Activated T-cell treated with anti-CD3 and anti-CD28 coated beads, Interleukin-2, amount 50 U/mL, for 24 hours (primary cell): ENCODE results near the gene KIF4A.
"Not testable (repeated sequence)": the region's sequence is repeated elsewhere in the genome, so short reads cannot be mapped to it uniquely, and the experiment has no call there.

Experiments
- DNase-seq: peaks from one replicate; pipeline ENCODE4 v3.0.0-alpha.2; 2020
- H3K27ac Mint-ChIP-seq: 2 replicates; pipeline ENCODE4 v1.8.0; 2020; ENCODE audit warnings: mild to moderate bottlenecking, mixed read lengths
- H3K27me3 Mint-ChIP-seq: 2 replicates; pipeline ENCODE4 v1.8.0; 2020; ENCODE audit warnings: mixed read lengths
- H3K36me3 Mint-ChIP-seq: 2 replicates; pipeline ENCODE4 v1.8.0; 2020; ENCODE audit warnings: low read depth, mixed read lengths
- H3K4me1 Mint-ChIP-seq: 2 replicates; pipeline ENCODE4 v1.8.0; 2020; ENCODE audit warnings: low read depth, mixed read lengths
- H3K4me3 Mint-ChIP-seq: 2 replicates; pipeline ENCODE4 v1.8.0; 2020; ENCODE audit warnings: mild to moderate bottlenecking, moderate library complexity, mixed read lengths
- H3K9me3 Mint-ChIP-seq: 2 replicates; pipeline ENCODE4 v1.8.0; 2020; ENCODE audit warnings: mixed read lengths

KIF4A gene

GRCh38 chrX:70260104-70260503 is 29.8 kb upstream of the KIF4A start, which contains the start of gene P2RY4:
Gene P2RY4, minus strand, starts transcription at chrX:70260204. Its CDS starts 580 bp downstream, at chrX:70259624.
- Mint-ChIP-seq H3K4me1 (no peaks in the 10 kb centered on the region), H3K36me3 (no peaks in the 10 kb centered on the region), H3K27me3 (peaks cover 32% of the 10 kb centered on the region), H3K9me3 (no peaks in the 10 kb centered on the region), H3K4me3 (no peak within 1 kb of the TSS), H3K27ac (no peak within 1 kb of the TSS)
- DNase-seq = no peak

DNA sequence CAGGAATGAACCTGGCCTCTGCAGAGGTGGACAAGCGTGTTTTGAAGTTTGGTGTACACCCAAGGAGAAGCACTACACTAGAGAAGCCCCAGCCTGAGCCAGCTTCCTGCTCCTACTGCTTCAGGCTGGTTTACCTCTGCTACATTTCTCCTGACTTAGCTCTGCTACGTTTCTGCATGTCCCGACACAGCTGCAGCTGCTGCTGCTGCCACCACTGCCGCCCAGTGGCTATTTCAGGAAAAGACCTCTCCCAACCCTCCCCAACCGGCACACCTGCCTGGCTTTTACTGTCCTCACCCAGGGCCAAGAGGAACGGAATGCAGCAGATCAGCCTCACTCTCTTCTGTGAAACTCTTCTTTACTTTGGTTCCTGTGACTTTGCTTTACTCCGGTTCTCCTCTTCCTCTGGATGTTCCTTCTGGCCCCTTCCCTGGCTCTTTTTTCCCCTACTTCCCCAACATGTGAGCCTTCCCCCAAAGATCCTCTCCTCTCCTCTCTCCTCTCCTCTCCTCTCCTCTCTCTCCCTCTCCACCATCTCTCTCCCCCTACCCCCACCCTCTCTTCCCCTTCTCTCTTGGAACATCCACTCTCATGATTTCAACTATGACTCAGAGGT is 26.8 kb upstream of the KIF4A start:
- Mint-ChIP-seq H3K36me3 (no peaks in the 10 kb centered on the region), H3K4me3 (no peak overlapping the region), H3K9me3 (no peaks in the 10 kb centered on the region), H3K27me3 (peaks cover 41% of the 10 kb centered on the region), H3K4me1 (no peaks in the 10 kb centered on the region), H3K27ac (no peak overlapping the region)
- DNase-seq = peak; percentile 48

DNA sequence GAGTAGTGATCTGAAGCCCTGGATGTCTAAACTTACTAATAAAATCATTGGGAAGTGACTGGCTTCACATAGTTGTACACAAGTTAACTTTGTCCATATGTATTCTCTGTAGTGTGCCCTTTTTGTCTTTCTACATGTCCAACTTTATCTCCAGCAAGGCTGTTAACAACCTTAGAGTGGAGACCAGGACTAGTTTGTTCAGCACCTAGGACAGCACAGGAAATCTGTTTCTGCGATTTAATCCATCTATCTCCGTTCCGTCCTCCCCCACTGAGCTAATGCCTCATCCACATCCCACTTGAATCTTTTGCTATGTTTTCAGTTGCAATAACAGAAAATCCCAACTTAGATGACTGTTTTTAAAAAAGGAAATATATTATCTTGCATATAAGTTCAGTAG is 25.1 kb upstream of the KIF4A start:
- no peaks in the 10 kb centered on the region for H3K4me1 Mint-ChIP-seq
- H3K9me3 Mint-ChIP-seq = no peaks in the 10 kb centered on the region
- no peak overlapping the region for H3K27ac Mint-ChIP-seq
- no peaks in the 10 kb centered on the region for H3K36me3 Mint-ChIP-seq
- DNase-seq = no peak
- no peak overlapping the region for H3K4me3 Mint-ChIP-seq
- H3K27me3 Mint-ChIP-seq = peaks cover 46% of the 10 kb centered on the region

DNA sequence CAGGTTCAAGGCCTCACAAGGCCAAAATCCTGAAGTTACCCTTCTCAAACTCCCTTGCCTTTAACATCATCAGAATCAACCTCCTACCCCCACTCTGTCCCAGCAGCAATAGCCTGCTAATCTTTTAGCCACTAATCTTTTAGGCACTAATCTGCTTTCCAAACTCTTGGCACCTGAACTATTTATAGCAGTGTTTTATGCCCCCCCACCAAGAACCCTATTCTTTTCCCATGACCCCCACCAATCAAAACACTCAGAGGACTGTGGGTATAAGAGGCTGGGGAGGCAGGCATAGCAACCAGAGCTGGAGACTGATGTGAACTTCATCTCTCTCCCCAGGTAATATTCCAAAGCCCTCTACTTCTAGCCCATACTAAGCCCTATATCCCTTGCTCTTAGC is 21.9 kb upstream of the KIF4A start, which contains the start of gene ARR3:
TSS of gene ARR3 (plus strand) at position 301 of the 400 bp plus-strand sequence. CDS start 1,052 bp downstream, outside the sequence.
- H3K9me3 Mint-ChIP-seq = no peaks in the 10 kb centered on the region
- no peaks in the 10 kb centered on the region for H3K36me3 Mint-ChIP-seq
- peaks cover 43% of the 10 kb centered on the region for H3K27me3 Mint-ChIP-seq
- H3K27ac Mint-ChIP-seq = no peak within 1 kb of the TSS
- no peak within 1 kb of the TSS for H3K4me3 Mint-ChIP-seq
- no peak for DNase-seq
- H3K4me1 Mint-ChIP-seq = no peaks in the 10 kb centered on the region

GRCh38 chrX:70274029-70274428 is 15.9 kb upstream of the KIF4A start:
- not testable (repeated sequence) for H3K27ac Mint-ChIP-seq, H3K36me3 Mint-ChIP-seq, DNase-seq, H3K9me3 Mint-ChIP-seq, H3K4me1 Mint-ChIP-seq, H3K4me3 Mint-ChIP-seq
- peaks cover 22% of the 10 kb centered on the region for H3K27me3 Mint-ChIP-seq

- H3K27me3 Mint-ChIP-seq = peaks cover 28% of the 10 kb centered on the region
These were observed 10.8 kb upstream of the KIF4A start for GRCh38 chrX:70279081-70279480.

GRCh38 chrX:70280573-70280972 is 9.3 kb upstream of the KIF4A start:
- Mint-ChIP-seq H3K4me3 (no peak overlapping the region), H3K36me3 (peaks cover 19% of the 10 kb centered on the region), H3K27ac (no peak overlapping the region), H3K27me3 (peaks cover 36% of the 10 kb centered on the region), H3K4me1 (no peaks in the 10 kb centered on the region), H3K9me3 (no peaks in the 10 kb centered on the region)
- no peak for DNase-seq

More at GRCh38 chrX:70279081-70279480, 10.8 kb upstream of the KIF4A start:
- DNase-seq = no peak
- no peak overlapping the region for H3K27ac Mint-ChIP-seq
- H3K9me3 Mint-ChIP-seq = no peaks in the 10 kb centered on the region
- no peaks in the 10 kb centered on the region for H3K4me1 Mint-ChIP-seq
- H3K36me3 Mint-ChIP-seq = peaks cover 12% of the 10 kb centered on the region
- H3K4me3 Mint-ChIP-seq = no peak overlapping the region

DNA sequence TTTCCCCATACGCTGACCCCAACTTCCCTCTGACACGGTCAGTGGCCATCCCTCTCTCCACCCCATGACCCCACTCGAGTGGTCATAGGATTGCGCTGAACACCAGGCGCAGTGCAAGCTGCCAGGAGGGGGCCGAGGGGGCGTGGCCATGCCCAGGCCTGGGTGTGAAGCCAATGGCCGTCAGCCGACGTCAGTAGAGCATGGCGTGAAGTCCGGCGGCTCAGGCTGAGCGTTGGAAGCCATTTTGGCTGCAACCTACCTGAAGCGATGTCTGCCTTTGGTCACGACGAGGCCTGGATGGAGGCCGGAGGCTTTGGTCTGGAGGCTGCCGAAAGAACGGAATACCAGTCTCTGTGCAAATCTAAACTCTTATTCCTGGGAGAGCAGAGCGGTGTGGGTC is 8.0 kb upstream of the KIF4A start, which contains the start of gene RAB41:
TSS of gene RAB41 (plus strand) at position 222 of the 400 bp plus-strand sequence. CDS start at position 268, 46 bp downstream.
- Mint-ChIP-seq H3K27ac (no peak within 1 kb of the TSS), H3K4me1 (no peaks in the 10 kb centered on the region), H3K9me3 (no peaks in the 10 kb centered on the region), H3K36me3 (peaks cover 30% of the 10 kb centered on the region), H3K27me3 (peaks cover 36% of the 10 kb centered on the region), H3K4me3 (no peak within 1 kb of the TSS)
- DNase-seq = no peak

DNA sequence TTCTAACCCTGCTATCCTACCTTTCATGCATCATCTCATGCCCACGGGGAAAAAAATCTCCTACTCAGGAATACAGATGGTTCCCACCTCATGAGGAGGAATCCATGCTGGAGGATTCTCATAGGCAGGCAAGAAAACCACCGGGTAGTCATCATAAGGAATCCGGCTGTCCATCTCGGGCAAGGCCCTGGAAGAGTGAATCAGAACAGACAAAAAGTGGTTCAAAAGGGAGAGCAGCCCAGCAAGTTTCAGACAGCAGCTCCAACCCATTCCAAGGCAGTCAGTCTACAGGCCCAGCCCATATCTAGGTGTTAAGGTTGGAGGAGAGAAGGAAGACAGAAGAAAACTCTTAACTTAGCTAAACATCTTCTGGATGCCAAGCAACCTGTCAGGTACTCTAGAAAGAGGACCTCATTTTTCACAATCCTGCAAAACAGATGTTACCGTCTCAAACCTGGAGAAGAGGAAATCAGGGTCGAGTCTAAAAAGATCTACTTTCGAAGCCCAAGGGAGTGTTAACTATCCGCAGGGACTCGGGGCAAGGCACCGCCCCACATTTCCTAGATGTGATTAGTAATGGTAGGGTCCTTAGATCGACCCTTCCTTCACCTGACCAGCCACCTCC is 624 bp upstream of the KIF4A start:
- Mint-ChIP-seq H3K4me1 (peaks cover 13% of the 10 kb centered on the region), H3K27me3 (peaks cover 51% of the 10 kb centered on the region), H3K9me3 (no peaks in the 10 kb centered on the region), H3K27ac (peak overlapping the region; percentile 92), H3K4me3 (peak overlapping the region; percentile 93), H3K36me3 (peaks cover 42% of the 10 kb centered on the region)
- DNase-seq = no peak

GRCh38 chrX:70292788-70293187 is 2.9 kb downstream of the KIF4A start:
- peaks cover 33% of the 10 kb centered on the region for H3K27me3 Mint-ChIP-seq
- H3K4me3 Mint-ChIP-seq = no peak overlapping the region
- DNase-seq = no peak
- H3K36me3 Mint-ChIP-seq = peaks cover 20% of the 10 kb centered on the region
- H3K9me3 Mint-ChIP-seq = no peaks in the 10 kb centered on the region
- no peak overlapping the region for H3K27ac Mint-ChIP-seq
- H3K4me1 Mint-ChIP-seq = peaks cover 13% of the 10 kb centered on the region

DNA sequence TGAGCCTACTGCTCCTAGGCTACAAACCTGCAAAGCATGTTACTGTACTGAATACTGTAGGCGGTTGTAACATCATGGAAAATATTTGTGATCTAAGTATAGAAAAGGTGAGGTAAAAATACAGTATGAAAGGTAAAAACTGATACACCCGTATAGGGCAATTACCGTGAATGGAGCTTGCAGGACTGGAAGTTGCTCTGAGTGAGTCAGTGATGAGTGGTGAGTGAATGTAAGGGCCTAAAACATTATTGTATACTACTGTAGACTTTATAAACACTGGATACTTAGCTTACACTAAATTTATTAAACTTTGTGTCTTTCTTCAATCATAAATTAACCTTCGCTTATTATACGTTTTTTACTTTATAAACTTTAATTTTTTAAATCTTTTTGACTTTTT is 3.7 kb downstream of the KIF4A start:
- H3K27ac Mint-ChIP-seq = no peak overlapping the region
- H3K4me3 Mint-ChIP-seq = no peak overlapping the region
- H3K36me3 Mint-ChIP-seq = peaks cover 14% of the 10 kb centered on the region
- no peaks in the 10 kb centered on the region for H3K9me3 Mint-ChIP-seq
- peaks cover 34% of the 10 kb centered on the region for H3K27me3 Mint-ChIP-seq
- H3K4me1 Mint-ChIP-seq = peaks cover 13% of the 10 kb centered on the region
- no peak for DNase-seq

DNA sequence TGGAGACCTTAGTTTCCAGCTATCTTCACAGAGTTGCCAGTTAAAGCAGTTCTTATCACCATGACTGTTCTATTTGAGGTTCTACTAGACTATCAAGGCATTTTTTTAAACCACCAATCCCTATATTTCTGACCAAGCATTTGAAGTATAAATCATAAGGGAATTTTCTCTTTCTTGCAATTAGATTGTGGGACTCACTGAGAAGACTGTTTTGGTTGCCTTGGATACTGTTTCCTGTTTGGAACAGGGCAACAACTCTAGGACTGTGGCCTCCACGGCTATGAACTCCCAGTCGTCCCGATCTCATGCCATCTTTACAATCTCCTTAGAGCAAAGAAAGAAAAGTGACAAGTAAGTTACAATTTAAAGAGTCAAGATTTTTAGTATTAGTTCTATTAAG is 11.8 kb downstream of the KIF4A start:
- H3K36me3 Mint-ChIP-seq = peaks cover 21% of the 10 kb centered on the region

GRCh38 chrX:70313503-70313902 is 23.6 kb downstream of the KIF4A start:
- Mint-ChIP-seq H3K36me3 (peaks cover 7% of the 10 kb centered on the region), H3K4me1 (no peaks in the 10 kb centered on the region), H3K4me3 (no peak overlapping the region), H3K27me3 (peaks cover 21% of the 10 kb centered on the region), H3K27ac (no peak overlapping the region), H3K9me3 (no peaks in the 10 kb centered on the region)
- no peak for DNase-seq

More for the DNA sequence above, 11.8 kb downstream of the KIF4A start:
- H3K4me1 Mint-ChIP-seq = no peaks in the 10 kb centered on the region
- DNase-seq = no peak
- H3K4me3 Mint-ChIP-seq = no peak overlapping the region
- no peak overlapping the region for H3K27ac Mint-ChIP-seq
- no peaks in the 10 kb centered on the region for H3K9me3 Mint-ChIP-seq
- H3K27me3 Mint-ChIP-seq = peaks cover 18% of the 10 kb centered on the region

DNA sequence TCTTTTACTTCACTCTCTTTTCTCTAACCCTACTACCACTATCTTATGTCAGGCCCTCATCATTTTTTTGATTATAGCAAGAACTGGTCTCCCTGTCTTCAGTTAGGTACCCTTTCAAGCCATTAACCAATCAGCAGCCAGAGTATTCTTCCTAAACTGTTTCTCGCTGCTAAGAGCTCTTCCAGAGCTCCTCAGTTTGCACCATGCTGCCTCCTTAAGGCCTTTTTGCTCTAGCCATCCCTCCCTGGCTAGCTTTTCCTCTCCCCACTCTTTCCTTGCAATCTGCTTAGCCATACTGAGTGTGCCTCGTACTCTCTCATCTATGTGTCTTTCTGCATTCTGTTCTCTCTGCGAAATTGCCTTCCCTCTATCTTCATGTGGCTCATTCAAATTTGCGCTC is 32.9 kb downstream of the KIF4A start:
- H3K36me3 Mint-ChIP-seq = no peaks in the 10 kb centered on the region
- H3K27ac Mint-ChIP-seq = no peak overlapping the region
- H3K27me3 Mint-ChIP-seq = peaks cover 24% of the 10 kb centered on the region
- no peaks in the 10 kb centered on the region for H3K4me1 Mint-ChIP-seq
- H3K4me3 Mint-ChIP-seq = no peak overlapping the region
- DNase-seq = no peak
- H3K9me3 Mint-ChIP-seq = no peaks in the 10 kb centered on the region

DNA sequence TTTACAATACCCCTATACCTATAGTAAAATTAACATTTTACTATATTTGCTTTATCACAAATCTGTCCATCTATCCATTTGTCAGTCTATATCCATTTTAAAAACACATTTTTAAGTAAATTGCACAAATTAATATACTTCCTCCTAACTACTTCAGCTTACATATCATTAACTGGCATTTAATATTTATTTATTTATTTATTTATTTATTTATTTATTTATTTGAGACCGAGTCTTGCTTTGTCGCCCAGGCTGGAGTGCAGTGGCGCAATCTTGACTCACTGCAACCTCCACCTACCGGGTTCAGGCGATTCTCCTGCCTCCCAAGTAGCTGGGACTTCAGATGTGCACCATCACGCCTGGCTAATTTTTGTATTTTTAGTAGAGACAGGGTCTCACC is 33.7 kb downstream of the KIF4A start:
- peaks cover 25% of the 10 kb centered on the region for H3K27me3 Mint-ChIP-seq
- not testable (repeated sequence) for H3K27ac Mint-ChIP-seq, H3K4me1 Mint-ChIP-seq, DNase-seq, H3K9me3 Mint-ChIP-seq, H3K4me3 Mint-ChIP-seq, H3K36me3 Mint-ChIP-seq
